Stimulated activated CD8-positive, alpha-beta memory T cell treated with anti-CD3 and anti-CD28 coated beads, Interleukin-7, amount 100 ng/mL, for 4 hours (primary cell): ENCODE data around the gene ITGAE.

Experiments used
- DNase-seq, 2 donors: peaks; one replicate each; pipeline ENCODE4 v3.0.0-alpha.2; 2020; ENCODE audit warnings: low read depth in 2 of 2

Gene ITGAE

DNA sequence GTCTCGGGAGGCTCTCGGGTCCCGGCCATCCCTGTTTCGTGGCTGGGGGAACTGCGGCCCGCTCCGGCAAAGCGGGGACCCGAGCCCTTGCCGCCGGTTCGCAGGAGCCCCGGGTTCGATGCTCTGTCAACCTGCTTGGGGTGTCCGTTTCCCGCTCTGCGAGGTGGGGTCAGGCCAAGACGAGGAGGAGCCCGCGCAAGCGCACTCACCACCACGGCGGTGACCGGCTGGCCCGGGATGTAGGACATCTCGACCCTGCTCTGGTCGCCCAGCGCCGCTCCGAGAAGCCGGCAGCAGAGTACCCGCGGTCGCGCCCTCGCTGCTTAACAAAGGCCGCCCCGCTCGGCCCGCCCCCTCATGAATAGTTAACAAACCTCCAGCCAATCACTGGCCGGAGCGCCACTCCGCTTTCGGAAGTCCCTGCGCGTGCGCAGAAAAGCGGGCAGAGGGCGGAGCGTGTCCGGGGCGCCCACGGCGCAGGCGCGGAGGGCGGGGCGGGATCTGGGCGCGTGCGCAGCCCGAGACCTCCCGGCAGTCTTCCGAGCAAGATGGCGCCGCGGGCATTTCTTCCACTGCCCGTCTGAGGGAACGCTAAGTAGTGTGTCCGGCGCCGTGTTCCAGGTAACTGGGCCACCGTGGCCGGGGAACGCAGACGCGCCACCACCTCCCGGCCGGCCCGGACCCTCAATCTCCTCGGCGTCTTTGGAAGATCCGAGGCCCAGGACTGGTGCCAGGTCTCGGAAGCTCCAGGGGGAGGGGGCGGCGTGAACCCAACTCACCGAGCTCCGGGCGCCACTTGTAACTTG, 132.5 kb downstream of the ITGAE start, which contains the start of the genes EMC6 and TAX1BP3:
Gene EMC6, plus strand, starts transcription at position 534 of the 806 bp plus-strand sequence. CDS start 335 bp downstream, outside the sequence.
Gene TAX1BP3, minus strand, starts transcription at position 300 of the 806 bp plus-strand sequence. Its CDS starts 52 bp downstream, at position 248.
- DNase-seq: peak; percentile 96

DNA sequence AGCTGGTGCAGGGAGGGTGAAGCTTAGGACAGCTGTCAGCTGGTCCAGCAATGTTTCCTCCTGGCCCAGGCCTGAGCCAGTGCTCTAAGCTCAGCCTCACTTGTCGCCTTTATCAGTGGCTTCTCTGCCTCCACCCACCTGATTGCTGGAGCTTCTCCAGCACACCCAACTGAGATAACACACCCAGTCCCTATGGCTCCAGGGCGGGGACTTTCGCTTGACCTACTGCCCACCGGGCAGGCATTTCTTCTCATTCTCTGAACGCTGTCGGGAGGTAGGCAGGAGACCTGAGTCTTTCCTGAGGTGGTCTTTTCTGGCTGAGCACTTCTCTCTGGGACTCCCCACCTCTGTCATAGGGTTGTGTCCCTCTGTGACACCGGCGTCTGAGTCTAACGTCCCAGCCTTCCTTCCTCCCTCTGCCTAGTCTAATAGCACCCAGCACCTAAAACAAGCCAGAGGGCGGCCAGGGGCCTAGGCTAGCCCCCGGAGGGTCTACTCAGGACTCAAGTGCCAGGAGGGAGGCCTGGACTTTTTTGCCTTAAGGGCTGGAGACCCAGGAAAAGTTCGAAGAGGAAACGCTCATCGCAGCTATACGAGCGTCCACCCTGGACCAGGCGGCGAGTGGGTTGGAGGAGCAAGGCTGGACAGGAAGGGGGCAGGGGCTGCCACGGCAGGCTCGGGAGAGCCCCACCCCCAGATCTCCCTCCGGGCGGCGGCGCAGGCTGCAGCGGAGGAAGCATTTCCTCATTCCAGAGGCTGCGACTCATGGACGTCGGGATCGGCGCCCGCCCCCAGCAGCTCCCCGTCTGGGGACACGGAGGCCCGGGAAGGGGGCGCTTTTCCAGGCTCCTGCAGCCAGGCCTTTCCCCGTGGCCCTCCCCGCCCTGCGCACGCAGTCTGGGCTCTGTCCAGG, 133.4 kb downstream of the ITGAE start:
- DNase-seq: no peak

DNA sequence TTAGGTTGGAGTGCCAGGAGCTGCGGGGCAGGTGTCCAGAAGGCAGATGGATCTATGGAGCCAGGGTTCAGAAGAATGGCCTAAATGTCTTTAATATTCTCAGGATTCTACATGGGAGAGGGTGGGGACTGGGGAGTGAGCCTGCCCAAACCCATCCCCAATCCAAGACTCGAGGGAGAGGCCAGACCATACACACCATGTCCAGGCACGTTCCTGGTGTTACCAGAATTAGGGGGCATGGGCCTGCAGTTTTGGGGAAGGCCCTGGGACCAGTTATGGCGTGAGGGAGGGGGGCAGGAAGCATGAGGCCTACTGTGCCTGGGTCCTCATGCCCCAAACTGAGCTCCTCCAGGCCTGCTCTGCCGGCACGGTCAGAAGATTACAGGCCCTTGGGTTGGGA, 134.5 kb downstream of the ITGAE start:
- DNase-seq: no peak

DNA sequence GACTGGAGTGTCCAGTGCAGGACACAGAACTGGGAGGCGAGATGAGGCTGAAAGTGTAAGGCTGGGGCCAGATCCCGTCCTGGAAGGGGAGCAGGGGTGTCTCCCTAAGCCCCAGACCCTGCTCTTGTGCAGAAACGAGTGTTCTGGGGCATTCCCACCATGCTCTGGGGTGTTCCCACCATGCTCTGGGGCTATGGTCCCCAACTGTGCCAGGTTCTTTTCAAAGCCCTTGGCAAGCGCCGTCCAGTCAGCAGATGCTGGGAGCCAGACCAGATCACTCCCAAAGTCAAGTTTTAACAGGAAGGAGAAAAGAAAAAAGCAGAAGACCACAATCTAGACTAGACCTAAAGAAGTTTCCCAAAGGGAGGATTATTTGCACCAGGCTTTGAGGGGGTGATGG, 135.2 kb downstream of the ITGAE start:
- DNase-seq: no peak
